OCI-LY3 (cell line): ENCODE results near the gene SPCS3.
A peak's percentile ranks its signal among the peaks of the same experiment; 100 is the strongest.
"Not testable (repeated sequence)": the region's sequence is repeated elsewhere in the genome, so short reads cannot be mapped to it uniquely, and the experiment has no call there.

ENCODE experiments used
- H2AFZ ChIP-seq: fragments of 200-600, 300-600 bp; shearing (Covaris generic); 2 replicates; pipeline ENCODE4 v1.6.0; 2014; ENCODE audit warnings: antibody characterized with exemption, low read depth, low read length
- H3K27ac ChIP-seq: fragments of 200-600, 300-600 bp; sonication (generic); 2 replicates; pipeline ENCODE4 v1.5.1; 2014; ENCODE audit warnings: mild to moderate bottlenecking, low read length, moderate library complexity, mixed read lengths
- H3K27me3 ChIP-seq: fragments of 200-600, 300-600 bp; sonication (generic); 2 replicates; pipeline ENCODE4 v1.6.1; 2014; ENCODE audit warnings: low read depth, low read length, mixed read lengths
- H3K36me3 ChIP-seq: fragments of 200-600, 300-600 bp; sonication (generic); replicated peaks from 2 replicates; pipeline ENCODE3; 2014; ENCODE audit warnings: low read depth, low read length, mixed read lengths
- H3K4me1 ChIP-seq: fragments of 300-600, 200-600 bp; sonication (generic); 2 replicates; pipeline ENCODE4 v1.6.1; 2014; ENCODE audit warnings: low read length, mixed read lengths
- H3K4me2 ChIP-seq: fragments of 200-600, 300-600 bp; sonication (generic); 2 replicates; pipeline ENCODE4 v1.6.1; 2014; ENCODE audit warnings: low read length, mixed read lengths
- H3K4me3 ChIP-seq: fragments of 300-600, 200-600 bp; sonication (generic); 2 replicates; pipeline ENCODE4 v1.5.1; 2014; ENCODE audit warnings: antibody characterized with exemption, mild to moderate bottlenecking, low read length, moderate library complexity
- H3K79me2 ChIP-seq: fragments of 300-600, 200-600 bp; shearing (Covaris generic); 2 replicates; pipeline ENCODE4 v1.6.1; 2014; ENCODE audit warnings: mild to moderate bottlenecking, low read length, mixed read lengths
- H3K9ac ChIP-seq: fragments of 300-600, 200-600 bp; shearing (Covaris generic); 2 replicates; pipeline ENCODE4 v1.6.0; 2014; ENCODE audit warnings: mild to moderate bottlenecking, low read length, moderate library complexity
- H3K9me3 ChIP-seq: fragments of 200-600, 300-600 bp; shearing (Covaris generic); 2 replicates; pipeline ENCODE4 v1.6.1; 2014; ENCODE audit warnings: low read length, mixed read lengths; ENCODE audit not compliant: insufficient read depth
- H4K20me1 ChIP-seq: fragments of 200-600, 300-600 bp; sonication (generic); 2 replicates; pipeline ENCODE4 v1.6.1; 2016; ENCODE audit warnings: low read length, mixed read lengths; ENCODE audit not compliant: insufficient read depth
- EZH2phosphoT487 ChIP-seq: fragments of 200-600 bp; shearing (Covaris generic); IDR thresholded peaks from 2 replicates; pipeline ENCODE4 v1.6.1; 2018; ENCODE audit warnings: antibody characterized with exemption, mixed run types, low read depth
- TF ChIP-seq, protein P1 (sequence below): fragments of 200-600, 300-600 bp; sonication (generic); IDR thresholded peaks from 2 replicates; pipeline ENCODE4 v1.5.1; 2014; ENCODE audit warnings: antibody characterized with exemption, low read length, low read depth

The SPCS3 gene

DNA sequence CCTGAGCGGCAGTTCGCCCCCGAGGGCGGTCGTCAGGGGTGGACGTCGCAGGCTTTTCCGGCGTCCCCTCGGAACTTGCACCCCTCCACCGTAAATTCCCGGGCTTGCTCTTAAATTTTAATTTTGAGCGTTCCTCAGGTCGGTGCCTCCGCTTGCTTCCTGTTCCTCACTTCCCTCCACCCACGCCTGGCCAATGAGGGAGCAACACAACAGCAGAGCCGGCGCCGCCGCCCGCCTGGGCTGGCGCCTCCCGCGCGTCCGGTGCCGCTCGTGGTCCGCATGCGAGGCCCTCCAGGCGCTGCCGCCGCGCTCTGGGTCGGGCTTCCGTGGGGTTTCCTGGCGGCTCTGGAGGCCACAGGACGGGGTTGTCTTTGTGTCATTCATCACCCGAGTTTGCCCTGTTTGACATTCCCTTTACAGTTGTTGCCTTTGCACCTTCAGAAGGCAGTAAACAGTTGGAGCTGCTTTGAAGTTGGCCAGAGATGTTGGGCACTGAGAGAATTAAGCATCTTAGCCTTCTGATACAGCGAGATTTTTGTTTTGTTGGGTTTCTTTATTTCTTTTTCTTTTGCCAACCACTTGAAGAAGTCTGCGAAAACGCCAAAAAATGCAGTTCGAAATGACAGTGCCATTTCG lies 692 bp downstream of the SPCS3 start:
- H3K27me3 ChIP-seq, result no peaks in the 10 kb centered on the region
- H3K4me2 ChIP-seq, result peak overlapping the region; percentile 85
- TF ChIP-seq EZH2phosphoT487, result no peak
- TF ChIP-seq, protein P1, sequence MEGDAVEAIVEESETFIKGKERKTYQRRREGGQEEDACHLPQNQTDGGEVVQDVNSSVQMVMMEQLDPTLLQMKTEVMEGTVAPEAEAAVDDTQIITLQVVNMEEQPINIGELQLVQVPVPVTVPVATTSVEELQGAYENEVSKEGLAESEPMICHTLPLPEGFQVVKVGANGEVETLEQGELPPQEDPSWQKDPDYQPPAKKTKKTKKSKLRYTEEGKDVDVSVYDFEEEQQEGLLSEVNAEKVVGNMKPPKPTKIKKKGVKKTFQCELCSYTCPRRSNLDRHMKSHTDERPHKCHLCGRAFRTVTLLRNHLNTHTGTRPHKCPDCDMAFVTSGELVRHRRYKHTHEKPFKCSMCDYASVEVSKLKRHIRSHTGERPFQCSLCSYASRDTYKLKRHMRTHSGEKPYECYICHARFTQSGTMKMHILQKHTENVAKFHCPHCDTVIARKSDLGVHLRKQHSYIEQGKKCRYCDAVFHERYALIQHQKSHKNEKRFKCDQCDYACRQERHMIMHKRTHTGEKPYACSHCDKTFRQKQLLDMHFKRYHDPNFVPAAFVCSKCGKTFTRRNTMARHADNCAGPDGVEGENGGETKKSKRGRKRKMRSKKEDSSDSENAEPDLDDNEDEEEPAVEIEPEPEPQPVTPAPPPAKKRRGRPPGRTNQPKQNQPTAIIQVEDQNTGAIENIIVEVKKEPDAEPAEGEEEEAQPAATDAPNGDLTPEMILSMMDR, result no peak
- peaks cover 59% of the 10 kb centered on the region for H3K79me2 ChIP-seq
- H3K27ac ChIP-seq, result peak overlapping the region; percentile 92
- H3K4me1 ChIP-seq, result peaks cover 29% of the 10 kb centered on the region
- peaks cover 27% of the 10 kb centered on the region for H4K20me1 ChIP-seq
- no peak overlapping the region for H2AFZ ChIP-seq
- H3K36me3 ChIP-seq, result peaks cover 23% of the 10 kb centered on the region
- H3K9ac ChIP-seq, result peak overlapping the region; percentile 95
- peak overlapping the region; percentile 88 for H3K4me3 ChIP-seq
- H3K9me3 ChIP-seq, result no peaks in the 10 kb centered on the region

DNA sequence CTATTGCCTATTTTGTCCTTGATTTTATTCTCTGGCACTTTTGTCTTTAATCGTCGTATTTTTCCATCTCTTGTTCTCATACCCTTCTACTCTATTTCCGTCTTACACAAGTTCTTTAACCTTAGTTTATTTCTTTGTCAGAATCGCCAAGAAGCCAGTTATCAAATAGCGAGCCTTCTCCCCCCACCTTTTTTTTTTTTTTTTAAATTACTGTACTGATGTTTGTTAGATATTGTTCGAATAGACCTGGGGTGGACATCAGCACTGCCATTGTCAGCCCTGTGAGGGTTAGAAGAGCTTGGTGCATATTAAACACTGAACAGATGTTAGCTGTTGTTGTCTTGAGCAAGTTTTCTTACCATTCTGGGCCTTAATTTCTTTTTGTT lies 1.2 kb downstream of the SPCS3 start:
- TF ChIP-seq, protein P1, result no peak
- TF ChIP-seq EZH2phosphoT487, result no peak
- peaks cover 64% of the 10 kb centered on the region for H3K79me2 ChIP-seq
- peak overlapping the region; percentile 92 for H3K27ac ChIP-seq

DNA sequence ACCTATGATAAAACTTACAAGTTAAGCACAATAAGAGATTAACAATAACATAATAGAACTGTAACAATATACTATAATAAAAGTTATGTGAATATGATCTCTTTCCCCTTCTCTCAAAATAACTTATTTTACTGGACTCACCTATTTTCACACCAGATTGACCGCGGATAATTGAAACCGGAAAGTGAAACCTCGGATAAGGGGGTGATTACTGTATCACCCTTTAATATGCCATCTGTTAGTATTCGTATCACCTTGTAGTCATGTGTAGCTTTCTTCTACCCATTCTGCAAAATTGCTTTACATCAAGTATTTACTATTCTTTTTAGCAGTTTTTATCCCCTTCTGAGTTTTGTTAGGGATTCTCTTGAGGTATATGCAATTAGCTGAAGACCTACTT lies 1.8 kb downstream of the SPCS3 start:
- H3K36me3 ChIP-seq, result peaks cover 26% of the 10 kb centered on the region
- H3K4me2 ChIP-seq, result peak overlapping the region; percentile 85
- H3K27ac ChIP-seq, result peak overlapping the region; percentile 92
- peaks cover 31% of the 10 kb centered on the region for H4K20me1 ChIP-seq
- peaks cover 70% of the 10 kb centered on the region for H3K79me2 ChIP-seq
- H3K4me1 ChIP-seq, result peaks cover 29% of the 10 kb centered on the region
- no peak overlapping the region for H2AFZ ChIP-seq
- H3K9ac ChIP-seq, result peak overlapping the region; percentile 95
- TF ChIP-seq, protein P1, result no peak
- TF ChIP-seq EZH2phosphoT487, result no peak
- H3K9me3 ChIP-seq, result no peaks in the 10 kb centered on the region
- H3K4me3 ChIP-seq, result peak overlapping the region; percentile 88
- H3K27me3 ChIP-seq, result no peaks in the 10 kb centered on the region

More for the DNA sequence above, 1.2 kb downstream of the SPCS3 start:
- peaks cover 29% of the 10 kb centered on the region for H3K4me1 ChIP-seq
- H2AFZ ChIP-seq, result no peak overlapping the region
- H3K27me3 ChIP-seq, result no peaks in the 10 kb centered on the region
- peak overlapping the region; percentile 85 for H3K4me2 ChIP-seq
- H3K4me3 ChIP-seq, result peak overlapping the region; percentile 88
- peaks cover 27% of the 10 kb centered on the region for H4K20me1 ChIP-seq
- peaks cover 23% of the 10 kb centered on the region for H3K36me3 ChIP-seq
- peak overlapping the region; percentile 95 for H3K9ac ChIP-seq
- no peaks in the 10 kb centered on the region for H3K9me3 ChIP-seq

DNA sequence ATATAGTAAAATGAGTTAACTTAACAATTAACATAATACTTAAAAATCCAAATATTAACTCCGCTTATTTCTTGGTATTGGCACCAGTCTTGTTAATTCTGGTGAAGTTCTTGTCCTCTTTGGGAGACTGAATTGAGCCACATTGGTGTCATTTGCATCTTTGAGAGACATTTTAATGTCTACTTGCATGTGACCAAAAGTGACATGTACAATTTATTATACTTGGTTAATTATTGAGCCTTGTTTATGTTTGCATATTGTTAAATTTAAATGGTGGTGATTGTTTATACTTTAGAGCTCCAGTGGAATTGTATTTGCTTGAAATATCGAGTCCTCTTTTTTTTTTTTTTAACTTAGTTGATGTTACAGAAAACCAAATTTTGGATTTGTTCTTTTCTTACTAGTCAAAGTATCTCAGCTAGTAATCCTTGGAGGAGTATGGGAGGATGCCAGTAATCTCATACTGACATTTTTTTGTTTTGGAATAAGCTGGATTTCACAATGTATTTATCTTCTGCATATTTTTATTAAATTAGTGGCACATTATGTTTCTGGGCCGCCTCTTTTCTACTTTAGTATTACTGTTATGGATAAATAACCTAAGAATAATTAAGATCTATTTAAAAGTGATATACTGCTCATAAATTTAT lies 3.9 kb downstream of the SPCS3 start:
- peaks cover 90% of the 10 kb centered on the region for H3K79me2 ChIP-seq
- peak overlapping the region; percentile 85 for H3K4me2 ChIP-seq
- H3K9me3 ChIP-seq, result no peaks in the 10 kb centered on the region
- H3K4me1 ChIP-seq, result peaks cover 28% of the 10 kb centered on the region
- peaks cover 45% of the 10 kb centered on the region for H3K36me3 ChIP-seq
- TF ChIP-seq, protein P1, result no peak
- no peak for TF ChIP-seq EZH2phosphoT487
- H2AFZ ChIP-seq, result no peak overlapping the region
- no peak overlapping the region; the same call in 1 of the 2 replicates for H3K9ac ChIP-seq
- H3K27ac ChIP-seq, result no peak overlapping the region
- peaks cover 45% of the 10 kb centered on the region for H4K20me1 ChIP-seq
- no peaks in the 10 kb centered on the region for H3K27me3 ChIP-seq
- no peak overlapping the region for H3K4me3 ChIP-seq

DNA sequence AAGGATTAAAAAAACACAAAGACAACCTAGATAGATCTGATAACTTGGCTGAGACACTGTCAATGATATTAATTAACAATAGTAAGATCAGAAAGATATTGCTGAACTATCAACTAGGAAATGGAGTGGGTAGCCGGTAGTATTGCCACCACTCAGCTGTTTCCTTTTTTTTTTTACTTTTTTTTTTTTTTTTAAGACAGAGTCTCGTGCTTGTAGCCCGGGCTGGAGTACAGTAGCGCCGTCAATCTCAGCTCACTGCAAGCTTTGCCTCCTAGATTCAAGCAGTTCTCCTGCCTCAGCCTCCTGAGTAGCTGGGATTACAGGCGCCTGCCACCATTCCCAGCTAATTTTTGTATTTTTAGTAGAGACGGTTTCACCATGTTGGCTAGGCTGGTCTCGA lies 5.1 kb downstream of the SPCS3 start:
- not testable (repeated sequence) for H3K4me2 ChIP-seq, H3K27ac ChIP-seq, H3K27me3 ChIP-seq, H3K4me3 ChIP-seq, H3K9me3 ChIP-seq, H2AFZ ChIP-seq, H3K9ac ChIP-seq
- Histone ChIP-seq H3K4me1 (peaks cover 23% of the 10 kb centered on the region), H3K79me2 (peaks cover 97% of the 10 kb centered on the region), H4K20me1 (peaks cover 45% of the 10 kb centered on the region), H3K36me3 (peaks cover 58% of the 10 kb centered on the region)
